LNCAP (cell line): ENCODE measurements around the gene MMP2.

ENCODE experiments used
- CTCF ChIP-seq: fragments of 450-650 bp; IDR thresholded peaks from 2 replicates; pipeline ENCODE4 v1.5.1; 2017; ENCODE audit warnings: mild to moderate bottlenecking

The MMP2 gene

DNA sequence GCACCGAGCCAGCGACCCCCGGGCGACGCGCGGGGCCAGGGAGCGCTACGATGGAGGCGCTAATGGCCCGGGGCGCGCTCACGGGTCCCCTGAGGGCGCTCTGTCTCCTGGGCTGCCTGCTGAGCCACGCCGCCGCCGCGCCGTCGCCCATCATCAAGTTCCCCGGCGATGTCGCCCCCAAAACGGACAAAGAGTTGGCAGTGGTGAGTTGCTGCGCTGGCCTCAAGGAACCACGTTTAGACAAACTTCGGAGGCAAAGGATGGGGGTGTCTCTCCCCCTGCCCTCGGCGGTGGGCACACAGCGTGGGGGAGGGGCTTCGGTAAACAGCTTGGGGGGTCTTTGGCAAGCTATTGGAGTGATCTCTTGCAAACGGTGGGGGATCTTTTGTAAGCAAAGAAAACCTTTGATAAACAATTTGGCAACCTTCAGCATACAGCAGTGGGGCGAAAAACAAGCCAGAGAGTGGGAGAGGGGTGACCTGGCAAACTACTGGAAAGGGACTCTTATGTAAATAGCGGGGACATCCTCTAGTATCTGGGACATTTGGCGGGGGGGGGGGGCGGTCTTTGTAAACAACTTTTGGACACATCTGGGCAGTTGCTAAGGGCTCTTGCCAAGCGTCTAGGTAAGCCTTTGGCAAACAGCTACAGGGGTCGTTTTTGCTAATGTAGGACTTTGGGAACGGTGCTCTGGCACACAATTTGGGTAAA is 587 bp downstream of the MMP2 start:
- no peak for TF ChIP-seq CTCF

- TF ChIP-seq CTCF = no peak
Measured at GRCh38 chr16:55480228-55480655, 1.2 kb downstream of the MMP2 start.

DNA sequence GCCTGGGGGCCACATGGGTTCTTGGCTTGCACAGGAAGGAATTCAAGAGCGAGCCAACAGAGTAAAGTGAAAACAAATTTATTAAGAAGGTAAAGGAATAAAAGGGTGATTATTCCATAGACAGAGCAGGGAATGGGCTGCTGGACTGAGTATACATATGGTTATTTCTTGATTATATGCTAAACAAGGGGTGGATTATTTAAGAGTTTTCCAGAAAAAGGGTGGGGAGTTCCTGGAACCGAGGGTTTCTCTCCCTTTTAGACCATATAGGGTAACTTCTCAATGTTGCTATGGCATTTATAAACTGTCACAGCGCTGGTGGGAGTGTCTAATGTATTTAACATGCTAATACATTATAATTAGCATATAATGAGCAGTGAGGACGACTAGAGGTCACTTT is 2.0 kb downstream of the MMP2 start:
- TF ChIP-seq CTCF = no peak

DNA sequence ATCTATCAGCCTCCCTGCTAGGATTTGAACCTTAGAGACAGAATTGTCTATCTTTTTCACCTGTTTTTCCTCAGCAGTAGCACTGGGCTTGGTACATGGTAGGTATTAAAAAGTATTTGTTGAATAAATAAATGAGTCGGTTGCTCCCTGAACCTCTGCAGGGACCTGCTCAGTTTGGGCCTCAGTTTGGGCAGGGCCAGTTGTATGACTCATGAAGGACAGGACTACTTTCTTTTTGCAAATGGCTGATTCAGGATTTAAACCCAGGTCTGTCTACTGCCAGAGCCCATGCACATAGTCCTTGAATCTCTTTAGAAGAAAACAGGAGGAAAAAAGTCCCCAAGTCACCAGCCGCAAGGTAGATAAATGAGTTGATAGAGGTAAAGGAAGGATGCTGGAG is 3.1 kb downstream of the MMP2 start:
- no peak for TF ChIP-seq CTCF

GRCh38 chr16:55487048-55487803 is 8.2 kb downstream of the MMP2 start:
- no peak for TF ChIP-seq CTCF

DNA sequence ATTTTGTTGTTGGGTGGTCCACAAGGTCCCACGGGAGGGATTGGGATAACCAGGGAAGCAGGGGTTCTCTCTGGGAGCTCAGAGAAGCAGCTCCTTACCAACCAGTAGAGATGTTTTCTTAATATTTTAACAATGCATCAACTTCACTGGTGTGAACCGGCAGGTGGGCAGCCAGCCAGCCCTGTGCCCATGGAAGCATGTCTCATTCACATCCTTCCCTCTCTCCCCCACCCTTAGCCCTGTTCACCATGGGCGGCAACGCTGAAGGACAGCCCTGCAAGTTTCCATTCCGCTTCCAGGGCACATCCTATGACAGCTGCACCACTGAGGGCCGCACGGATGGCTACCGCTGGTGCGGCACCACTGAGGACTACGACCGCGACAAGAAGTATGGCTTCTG is 9.3 kb downstream of the MMP2 start:
- TF ChIP-seq CTCF = no peak

DNA sequence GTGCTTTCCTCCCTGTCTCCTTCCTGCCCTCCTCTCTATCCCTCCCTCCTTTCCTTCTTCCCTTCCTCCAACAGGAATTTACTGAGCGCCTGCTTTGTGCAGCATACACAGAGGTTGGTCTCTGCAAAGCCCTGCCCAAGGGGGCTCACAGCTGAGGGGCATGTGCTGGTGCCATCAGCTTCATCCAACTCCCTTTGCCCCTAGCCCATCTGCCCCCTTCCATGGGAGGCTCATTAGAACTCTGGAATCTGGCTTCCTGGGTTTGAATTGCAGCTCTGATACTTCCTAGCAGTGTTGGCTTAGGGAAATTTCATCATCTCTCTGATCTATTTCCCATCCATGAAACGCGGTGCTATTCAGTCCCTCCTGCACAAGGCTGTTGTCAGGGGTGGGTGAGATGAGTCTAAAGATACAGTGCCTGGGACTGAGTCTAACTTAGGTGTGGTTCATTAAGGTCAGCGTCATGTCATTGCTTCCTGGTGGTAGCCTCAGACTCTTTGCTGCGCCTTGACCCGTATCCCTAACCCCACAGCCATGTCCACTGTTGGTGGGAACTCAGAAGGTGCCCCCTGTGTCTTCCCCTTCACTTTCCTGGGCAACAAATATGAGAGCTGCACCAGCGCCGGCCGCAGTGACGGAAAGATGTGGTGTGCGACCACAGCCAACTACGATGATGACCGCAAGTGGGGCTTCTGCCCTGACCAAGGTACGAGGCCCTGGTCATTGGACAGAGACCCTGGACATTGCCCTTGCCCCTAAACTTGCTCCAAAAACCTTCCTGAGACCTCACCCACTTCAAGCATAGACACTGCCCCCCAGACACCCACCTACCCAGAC is 10.3 kb downstream of the MMP2 start:
- no peak for TF ChIP-seq CTCF
